ENCODE data around the gene FER.

FER gene

DNA sequence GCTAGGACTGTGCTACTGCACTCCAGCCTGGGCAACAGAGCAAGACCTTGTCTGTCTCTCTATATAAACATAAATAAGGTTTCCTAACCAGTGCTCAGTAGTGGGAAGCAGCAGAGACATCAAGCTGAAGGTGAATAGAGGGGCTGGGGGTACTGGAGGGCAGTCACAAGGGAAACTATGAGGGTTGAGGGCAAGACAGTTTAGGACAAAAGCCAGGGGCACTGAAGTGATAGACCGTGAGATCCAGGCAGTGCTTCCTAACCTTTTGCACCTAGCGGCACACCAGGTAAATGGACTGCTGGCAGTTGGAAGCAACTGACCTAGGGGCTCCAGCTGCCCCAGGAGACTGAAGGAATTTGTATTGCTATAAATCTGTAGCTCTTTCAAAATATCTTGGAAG is 483.6 kb downstream of the FER start:
- no peak for DNase-seq
- H3K36me3 Mint-ChIP-seq = peaks cover 0 to 9% of the 10 kb centered on the region in 2 donors
- H3K4me1 Mint-ChIP-seq = no peaks in the 10 kb centered on the region
- peaks cover 7% of the 10 kb centered on the region in 2 donors for H3K27me3 Mint-ChIP-seq
- ATAC-seq (replicated peaks) = no peak
- no peak overlapping the region for H3K4me3 Mint-ChIP-seq
- peaks cover 6 to 11% of the 10 kb centered on the region in 2 donors for H3K9me3 Mint-ChIP-seq
- H3K27ac Mint-ChIP-seq = no peak overlapping the region

DNA sequence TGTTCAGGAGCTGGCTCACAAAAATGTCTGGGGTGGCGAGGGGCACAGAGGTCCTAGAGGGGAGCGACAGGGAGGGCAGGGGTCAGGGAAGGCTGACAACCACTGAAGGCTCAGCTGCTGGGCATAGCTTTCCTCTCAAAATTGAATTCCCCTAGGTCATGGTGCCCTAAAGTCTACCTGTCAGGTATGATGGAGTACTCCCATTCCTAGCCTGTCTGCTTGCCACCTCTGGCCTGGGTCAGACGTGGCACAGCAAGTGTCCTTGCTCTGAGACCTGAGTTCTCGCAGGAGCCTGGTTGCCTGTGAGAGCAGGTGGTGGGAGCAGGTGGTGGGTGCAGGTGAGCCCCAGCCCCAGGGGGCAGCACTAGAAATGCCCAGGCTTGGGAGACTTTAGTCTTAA is 486.7 kb downstream of the FER start:
- peaks cover 0 to 10% of the 10 kb centered on the region in 2 donors for H3K36me3 Mint-ChIP-seq
- H3K9me3 Mint-ChIP-seq = peaks cover 6 to 14% of the 10 kb centered on the region in 2 donors
- H3K27me3 Mint-ChIP-seq = peaks cover 7% of the 10 kb centered on the region in 2 donors
- H3K4me3 Mint-ChIP-seq = no peak overlapping the region
- no peak overlapping the region for H3K27ac Mint-ChIP-seq
- ATAC-seq (replicated peaks) (no peak), DNase-seq (no peak)
- H3K4me1 Mint-ChIP-seq = no peaks in the 10 kb centered on the region

DNA sequence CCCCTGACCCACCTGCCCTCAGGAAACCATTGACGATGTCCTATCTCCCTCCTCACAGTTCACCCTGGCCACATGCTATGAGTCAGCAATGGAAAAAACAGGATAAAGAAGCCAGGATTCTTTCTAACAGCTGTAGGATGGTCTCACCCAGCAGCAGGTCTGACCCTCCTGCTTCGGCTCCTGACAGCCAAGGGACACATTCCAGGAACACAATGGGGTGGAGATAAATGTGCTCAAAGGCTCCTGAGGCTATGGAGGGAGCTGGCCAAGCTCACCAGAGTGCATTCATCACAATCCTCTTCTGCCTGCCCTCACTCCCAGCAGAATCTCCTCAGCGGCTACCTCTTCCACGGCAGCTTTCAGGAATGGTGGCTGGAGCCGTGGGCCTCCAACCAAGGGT is 491.8 kb downstream of the FER start:
- H3K36me3 Mint-ChIP-seq = peaks cover 0 to 10% of the 10 kb centered on the region in 2 donors
- H3K4me3 Mint-ChIP-seq = no peak overlapping the region
- H3K9me3 Mint-ChIP-seq = peaks cover 6 to 14% of the 10 kb centered on the region in 2 donors

DNA sequence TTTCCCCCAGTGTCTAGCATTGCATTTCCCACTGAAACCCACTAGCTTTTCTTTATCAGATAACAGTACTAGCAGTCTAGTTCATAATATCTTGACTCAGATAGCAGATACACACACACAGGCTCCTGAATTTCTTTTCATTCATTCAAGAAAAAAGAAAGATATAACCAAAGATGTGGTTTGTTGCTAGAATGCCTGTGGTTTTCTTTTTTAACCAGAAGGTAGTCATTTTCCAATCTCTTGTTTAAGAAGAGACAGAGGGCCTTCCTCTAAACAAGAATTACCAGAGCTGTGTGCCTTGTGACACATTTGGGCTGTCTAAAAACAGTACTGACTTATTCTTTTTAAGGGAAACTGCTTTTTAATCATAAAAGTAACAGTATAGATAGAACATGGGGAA is 494.8 kb downstream of the FER start:
- no peak overlapping the region for H3K27ac Mint-ChIP-seq
- H3K4me1 Mint-ChIP-seq = peaks cover 0 to 4% of the 10 kb centered on the region in 2 donors
- H3K9me3 Mint-ChIP-seq = peaks cover 12 to 15% of the 10 kb centered on the region in 2 donors
- DNase-seq = no peak
- peaks cover 10 to 14% of the 10 kb centered on the region in 2 donors for H3K36me3 Mint-ChIP-seq
- peak; percentile 52 to 74 for ATAC-seq (replicated peaks)
- peaks cover 0 to 3% of the 10 kb centered on the region in 2 donors for H3K27me3 Mint-ChIP-seq
- no peak overlapping the region for H3K4me3 Mint-ChIP-seq

More for the DNA sequence above, 491.8 kb downstream of the FER start:
- ATAC-seq (replicated peaks) (no peak), DNase-seq (no peak)
- H3K27me3 Mint-ChIP-seq = peaks cover 0 to 3% of the 10 kb centered on the region in 2 donors
- no peaks in the 10 kb centered on the region for H3K4me1 Mint-ChIP-seq
- H3K27ac Mint-ChIP-seq = no peak overlapping the region

DNA sequence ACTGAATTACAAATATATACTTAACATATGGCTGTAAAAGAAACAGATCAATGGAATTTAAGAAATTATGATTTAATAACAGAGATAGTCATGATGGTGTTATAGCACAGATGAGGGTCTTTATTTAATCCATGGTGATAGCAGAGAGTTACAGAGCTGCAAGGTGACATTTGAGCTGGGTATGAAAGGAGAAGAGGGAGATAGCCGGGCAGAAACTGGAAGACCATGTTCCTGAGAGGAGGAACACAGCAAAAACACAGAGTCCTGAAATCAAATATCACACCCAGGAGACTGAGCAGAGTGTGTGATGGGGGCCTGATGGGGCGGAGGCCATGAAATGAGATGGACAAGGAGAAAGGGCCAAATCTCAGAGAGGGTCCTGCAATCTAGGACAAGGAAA is 498.7 kb downstream of the FER start:
- Mint-ChIP-seq H3K4me3 (no peak overlapping the region), H3K27ac (no peak overlapping the region), H3K9me3 (peaks cover 12 to 15% of the 10 kb centered on the region in 2 donors), H3K4me1 (peaks cover 6 to 9% of the 10 kb centered on the region in 2 donors), H3K36me3 (peaks cover 10 to 17% of the 10 kb centered on the region in 2 donors), H3K27me3 (peaks cover 0 to 1% of the 10 kb centered on the region in 2 donors)
- DNase-seq = no peak
- no peak for ATAC-seq (replicated peaks)
